HG03575 (cell line): ENCODE data around the gene SPINT2.
"Not testable (repeated sequence)": the region's sequence is repeated elsewhere in the genome, so short reads cannot be mapped to it uniquely, and the experiment has no call there.

Experiments
- ATAC-seq: cut with Tn5 transposase; IDR thresholded peaks from one replicate; pipeline ENCODE4 v1.9.1; 2021; ENCODE audit not compliant: unreplicated experiment, insufficient number of reproducible peaks, low FRiP score; ENCODE audit errors: extremely low read depth

Gene SPINT2

GRCh38 chr19:38233740-38234251, 30.6 kb upstream of the SPINT2 start:
- ATAC-seq, result no peak

GRCh38 chr19:38234615-38235014, 29.8 kb upstream of the SPINT2 start:
- no peak for ATAC-seq

- no peak for ATAC-seq
These were observed 24.6 kb upstream of the SPINT2 start for GRCh38 chr19:38239816-38240215.

GRCh38 chr19:38243279-38243673, 21.1 kb upstream of the SPINT2 start:
- ATAC-seq, result no peak

- ATAC-seq, result no peak
These were observed 18.4 kb upstream of the SPINT2 start for GRCh38 chr19:38245826-38246498.

GRCh38 chr19:38247126-38247525, 17.2 kb upstream of the SPINT2 start:
- no peak for ATAC-seq

GRCh38 chr19:38247734-38248268, 16.6 kb upstream of the SPINT2 start:
- ATAC-seq, result no peak

GRCh38 chr19:38248421-38248820, 16.0 kb upstream of the SPINT2 start:
- ATAC-seq, result no peak

- ATAC-seq, result no peak
These were observed 13.9 kb upstream of the SPINT2 start for GRCh38 chr19:38250428-38250820.

- ATAC-seq, result no peak
These were observed 13.4 kb upstream of the SPINT2 start for GRCh38 chr19:38250821-38251563.

- no peak for ATAC-seq
These were observed 12.8 kb upstream of the SPINT2 start for GRCh38 chr19:38251564-38252051.

GRCh38 chr19:38252385-38252784, 12.0 kb upstream of the SPINT2 start:
- no peak for ATAC-seq

- no peak for ATAC-seq
These were observed 11.3 kb upstream of the SPINT2 start for GRCh38 chr19:38252941-38253691.

GRCh38 chr19:38253788-38254187, 10.6 kb upstream of the SPINT2 start:
- no peak for ATAC-seq

- ATAC-seq, result no peak
These were observed 8.9 kb upstream of the SPINT2 start for GRCh38 chr19:38255383-38256014.

GRCh38 chr19:38261942-38262341, 2.4 kb upstream of the SPINT2 start:
- ATAC-seq, result not testable (repeated sequence)

- no peak for ATAC-seq
These were observed 1.6 kb upstream of the SPINT2 start for GRCh38 chr19:38262585-38263268.

- no peak for ATAC-seq
These were observed 486 bp upstream of the SPINT2 start for GRCh38 chr19:38263689-38264485.
